GM23338 (cell line): ENCODE measurements around the gene KIF2A. TPM values are rescaled to one million over a fixed set of nuclear protein-coding genes. Genes with fewer than 3 reads are reported as not detected.

Experiments used
- ATAC-seq: fragments of 200-7000 bp; cut with Tn5 transposase; 3 replicates; pipeline ENCODE4 v1.9.1; 2020
- DNase-seq: peaks from one replicate; pipeline ENCODE4 v3.0.0-alpha.2; 2015; ENCODE audit warnings: low spot score
- H2AFZ ChIP-seq: fragments of 200-600 bp; sonication (generic); 2 replicates; pipeline ENCODE4 v1.8.0; 2016; ENCODE audit warnings: antibody characterized with exemption, mild to moderate bottlenecking, moderate library complexity
- H3F3A ChIP-seq: fragments of 200-600 bp; sonication (generic); replicated peaks from 2 replicates; pipeline ENCODE4 v1.8.0; 2017; ENCODE audit warnings: antibody characterized with exemption, mixed run types, low read depth
- H3K27ac ChIP-seq: fragments of 200-600 bp; sonication (generic); 2 replicates; pipeline ENCODE4 v1.6.1; 2016; ENCODE audit warnings: low read depth
- H3K27me3 ChIP-seq: fragments of 200-600 bp; sonication (generic); 2 replicates; pipeline ENCODE4 v1.8.0; 2016; ENCODE audit warnings: mild to moderate bottlenecking, mixed run types, moderate library complexity; ENCODE audit not compliant: insufficient read depth
- H3K36me3 ChIP-seq: fragments of 200-600 bp; sonication (generic); 2 replicates; pipeline ENCODE4 v1.8.0; 2016; ENCODE audit warnings: mild to moderate bottlenecking; ENCODE audit not compliant: insufficient read depth
- H3K4me1 ChIP-seq: fragments of 200-600 bp; sonication (generic); 2 replicates; pipeline ENCODE4 v1.8.0; 2016; ENCODE audit warnings: mild to moderate bottlenecking, moderate library complexity; ENCODE audit not compliant: insufficient read depth
- H3K4me2 ChIP-seq: fragments of 200-600 bp; sonication (generic); 2 replicates; pipeline ENCODE4 v1.7.1; 2017; ENCODE audit warnings: mixed run types
- H3K4me3 ChIP-seq: fragments of 200-600 bp; sonication (generic); 2 replicates; pipeline ENCODE4 v1.6.1; 2016; ENCODE audit warnings: mixed run types
- H3K79me2 ChIP-seq: fragments of 200-600 bp; sonication (generic); replicated peaks from 2 replicates; pipeline ENCODE4 v1.8.0; 2017; ENCODE audit warnings: mild to moderate bottlenecking; ENCODE audit not compliant: insufficient read depth
- H3K9me2 ChIP-seq: fragments of 200-600 bp; sonication (generic); 2 replicates; pipeline ENCODE4 v1.8.0; 2017; ENCODE audit not compliant: insufficient read depth
- H4K20me1 ChIP-seq: fragments of 200-600 bp; sonication (generic); replicated peaks from 2 replicates; pipeline ENCODE4 v1.8.0; 2017; ENCODE audit warnings: mild to moderate bottlenecking; ENCODE audit not compliant: insufficient read depth
- H3K27ac Mint-ChIP-seq: 2 replicates; pipeline ENCODE4 v1.8.0; 2020; ENCODE audit warnings: inconsistent platforms, mild to moderate bottlenecking, moderate library complexity, mixed read lengths
- H3K27me3 Mint-ChIP-seq: 3 replicates; pipeline ENCODE4 v1.8.0; 2022; ENCODE audit warnings: low read depth, mild to moderate bottlenecking, moderate library complexity, mixed read lengths, inconsistent platforms; ENCODE audit not compliant: insufficient read depth, poor library complexity
- H3K36me3 Mint-ChIP-seq: 3 replicates; pipeline ENCODE4 v1.8.0; 2021; ENCODE audit warnings: low read depth, mild to moderate bottlenecking, inconsistent platforms, moderate library complexity, mixed read lengths
- H3K4me1 Mint-ChIP-seq: 3 replicates; pipeline ENCODE4 v1.8.0; 2020; ENCODE audit warnings: mild to moderate bottlenecking, inconsistent platforms, mixed read lengths
- H3K4me3 Mint-ChIP-seq: 3 replicates; pipeline ENCODE4 v1.8.0; 2021; ENCODE audit warnings: moderate library complexity, mild to moderate bottlenecking, inconsistent platforms, mixed read lengths
- H3K9me3 Mint-ChIP-seq: 3 replicates; pipeline ENCODE4 v1.8.0; 2020; ENCODE audit warnings: moderate library complexity, mild to moderate bottlenecking, inconsistent platforms, mixed read lengths
- CREB1 ChIP-seq: fragments of 250-450 bp; sonication (Bioruptor Pico); IDR thresholded peaks from 2 replicates; pipeline ENCODE4 v1.5.0; 2020; ENCODE audit warnings: low read depth, mild to moderate bottlenecking, moderate library complexity
- CTCF ChIP-seq, 2 experiments: fragments of 200-600 bp in 1 of 2; sonication (generic) in 1 of 2; conservative IDR thresholded peaks; 2 replicates each; pipeline versions ENCODE4 v1.5.1 to v1.6.1; 2016 to 2017; ENCODE audit warnings: antibody characterized with exemption in 2 of 2, low read depth in 2 of 2, mild to moderate bottlenecking in 2 of 2, moderate library complexity in 1 of 2
- EZH2 ChIP-seq: fragments of 200-600 bp; sonication (generic); IDR thresholded peaks from one replicate; pipeline ENCODE4 v1.8.0; 2017; ENCODE audit warnings: antibody characterized with exemption, mild to moderate bottlenecking, low read depth; ENCODE audit not compliant: unreplicated experiment
- EZH2phosphoT487 ChIP-seq: fragments of 200-600 bp; sonication (generic); IDR thresholded peaks from one replicate; pipeline ENCODE4 v1.8.1; 2018; ENCODE audit warnings: antibody characterized with exemption; ENCODE audit not compliant: unreplicated experiment
- JUNB ChIP-seq: IDR thresholded peaks from one replicate; pipeline ENCODE4 v1.6.1; 2016; ENCODE audit warnings: antibody characterized with exemption; ENCODE audit not compliant: unreplicated experiment
- NANOG ChIP-seq: IDR thresholded peaks from 2 replicates; pipeline ENCODE4 v1.6.1; 2016; ENCODE audit warnings: antibody characterized with exemption, borderline replicate concordance
- POLR2AphosphoS5 ChIP-seq: IDR thresholded peaks from 2 replicates; pipeline ENCODE4 v1.6.1; 2016; ENCODE audit warnings: antibody characterized with exemption, low read depth
- REST ChIP-seq: IDR thresholded peaks from one replicate; pipeline ENCODE4 v1.6.1; 2018; ENCODE audit warnings: antibody characterized with exemption; ENCODE audit not compliant: unreplicated experiment
- STAT1 ChIP-seq: IDR thresholded peaks from one replicate; pipeline ENCODE4 v1.6.1; 2016; ENCODE audit warnings: antibody characterized with exemption; ENCODE audit not compliant: unreplicated experiment
- ZNF114 ChIP-seq: fragments of 250-450 bp; sonication (Bioruptor Pico); IDR thresholded peaks from 2 replicates; pipeline ENCODE4 v1.5.0; 2020; ENCODE audit warnings: mild to moderate bottlenecking, moderate library complexity
- ZNF331 ChIP-seq: fragments of 250-450 bp; sonication (Bioruptor Pico); IDR thresholded peaks from 2 replicates; pipeline ENCODE4 v1.5.0; 2020; ENCODE audit warnings: low read depth, mild to moderate bottlenecking, moderate library complexity
- ZNF462 ChIP-seq: fragments of 250-450 bp; sonication (Bioruptor Pico); IDR thresholded peaks from 2 replicates; pipeline ENCODE4 v1.5.0; 2020; ENCODE audit warnings: mild to moderate bottlenecking, moderate library complexity
- polyA plus RNA-seq: library from polyadenylated mRNA; unstranded; fragments of >200 nt; fragmentation: Nextera tagmentation; extraction: Ambion mirVana; gene quantifications from 2 replicates; pipeline ENCODE4 v1.2.1, GENCODE V29; 2016
- total RNA-seq: library from RNA; depleted of rRNA; stranded (reverse); fragments of >200 nt; shearing (Covaris generic); gene quantifications from 2 replicates; pipeline ENCODE4 v1.2.3, GENCODE V29; 2014
- TF ChIP-seq, protein P1 (sequence below): IDR thresholded peaks from 2 replicates; pipeline ENCODE4 v1.6.1; 2016; ENCODE audit warnings: antibody characterized with exemption

KIF2A gene
- total and polyA plus RNA-seq, 2 experiments from 2014 or later: 120 to 122 TPM

- TF ChIP-seq CREB1 (no peak), ZNF331 (CRISPR knock-in tag) (no peak), POLR2AphosphoS5 (no peak), NANOG (no peak)
These were observed 79.9 kb downstream of the KIF2A start (continued) for GRCh38 chr5:62385816-62386400.

DNA sequence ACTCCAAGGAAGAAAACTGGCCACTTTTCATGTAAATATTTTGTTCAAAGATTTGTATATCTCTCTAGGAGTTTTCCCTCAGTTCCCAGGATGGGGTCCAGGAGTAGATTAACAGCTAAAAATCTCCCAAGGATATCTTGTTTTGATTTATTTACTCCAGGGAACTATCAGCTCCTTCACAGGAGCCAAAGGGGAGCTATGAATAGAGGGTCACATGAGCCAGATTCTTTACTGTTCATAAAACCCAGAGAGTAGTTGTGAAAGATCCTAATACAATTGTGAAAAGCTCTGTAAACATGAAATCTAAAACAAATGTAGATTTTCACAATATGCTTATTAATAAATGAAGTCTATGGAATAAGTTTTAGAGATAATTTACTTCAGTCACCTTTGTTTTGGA lies 80.8 kb downstream of the KIF2A start:
- H3K4me3 ChIP-seq: no peak overlapping the region
- no peaks in the 10 kb centered on the region for H3K79me2 ChIP-seq
- H3K27me3 Mint-ChIP-seq: no peaks in the 10 kb centered on the region
- no peaks in the 10 kb centered on the region; the same call in 1 of the 2 replicates for H3F3A ChIP-seq
- H3K36me3 ChIP-seq: peaks cover 37% of the 10 kb centered on the region
- H3K27ac ChIP-seq: no peak overlapping the region
- TF ChIP-seq EZH2 (no peak), ZNF114 (CRISPR knock-in tag) (no peak), POLR2AphosphoS5 (no peak), NANOG (no peak), EZH2phosphoT487 (no peak), STAT1 (no peak), REST (no peak), CREB1 (no peak), ZNF331 (CRISPR knock-in tag) (no peak), JUNB (no peak), ZNF462 (CRISPR knock-in tag) (no peak), CTCF (conservative IDR thresholded peaks at IDR 0.05; ENCODE audit: low read depth in 2 of 2) (no peak)
- TF ChIP-seq, protein P1, sequence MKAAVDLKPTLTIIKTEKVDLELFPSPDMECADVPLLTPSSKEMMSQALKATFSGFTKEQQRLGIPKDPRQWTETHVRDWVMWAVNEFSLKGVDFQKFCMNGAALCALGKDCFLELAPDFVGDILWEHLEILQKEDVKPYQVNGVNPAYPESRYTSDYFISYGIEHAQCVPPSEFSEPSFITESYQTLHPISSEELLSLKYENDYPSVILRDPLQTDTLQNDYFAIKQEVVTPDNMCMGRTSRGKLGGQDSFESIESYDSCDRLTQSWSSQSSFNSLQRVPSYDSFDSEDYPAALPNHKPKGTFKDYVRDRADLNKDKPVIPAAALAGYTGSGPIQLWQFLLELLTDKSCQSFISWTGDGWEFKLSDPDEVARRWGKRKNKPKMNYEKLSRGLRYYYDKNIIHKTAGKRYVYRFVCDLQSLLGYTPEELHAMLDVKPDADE: no peak
- H3K4me1 Mint-ChIP-seq: no peaks in the 10 kb centered on the region
- ATAC-seq: no peak
- no peaks in the 10 kb centered on the region for H4K20me1 ChIP-seq
- H3K27ac Mint-ChIP-seq: no peak overlapping the region
- no peak overlapping the region for H3K4me3 Mint-ChIP-seq
- DNase-seq: no peak
- H3K4me1 ChIP-seq: no peaks in the 10 kb centered on the region
- no peak overlapping the region for H3K4me2 ChIP-seq
- H3K9me3 Mint-ChIP-seq: no peaks in the 10 kb centered on the region
- H2AFZ ChIP-seq: no peak overlapping the region
- peaks cover 52% of the 10 kb centered on the region for H3K36me3 Mint-ChIP-seq
- no peaks in the 10 kb centered on the region for H3K27me3 ChIP-seq
- no peaks in the 10 kb centered on the region for H3K9me2 ChIP-seq
